ENCODE results near the gene CCDC88B.

The CCDC88B gene

GRCh38 chr11:64366751-64367150 is 26.7 kb downstream of the CCDC88B start:
- TF ChIP-seq TAF1 (IDR thresholded peaks at IDR 0.05; ENCODE audit: borderline replicate concordance, insufficient read depth, low read length) = no peak
- TF ChIP-seq SIN3A (IDR thresholded peaks at IDR 0.05; ENCODE audit: borderline replicate concordance, insufficient read depth, low read length) = no peak

DNA sequence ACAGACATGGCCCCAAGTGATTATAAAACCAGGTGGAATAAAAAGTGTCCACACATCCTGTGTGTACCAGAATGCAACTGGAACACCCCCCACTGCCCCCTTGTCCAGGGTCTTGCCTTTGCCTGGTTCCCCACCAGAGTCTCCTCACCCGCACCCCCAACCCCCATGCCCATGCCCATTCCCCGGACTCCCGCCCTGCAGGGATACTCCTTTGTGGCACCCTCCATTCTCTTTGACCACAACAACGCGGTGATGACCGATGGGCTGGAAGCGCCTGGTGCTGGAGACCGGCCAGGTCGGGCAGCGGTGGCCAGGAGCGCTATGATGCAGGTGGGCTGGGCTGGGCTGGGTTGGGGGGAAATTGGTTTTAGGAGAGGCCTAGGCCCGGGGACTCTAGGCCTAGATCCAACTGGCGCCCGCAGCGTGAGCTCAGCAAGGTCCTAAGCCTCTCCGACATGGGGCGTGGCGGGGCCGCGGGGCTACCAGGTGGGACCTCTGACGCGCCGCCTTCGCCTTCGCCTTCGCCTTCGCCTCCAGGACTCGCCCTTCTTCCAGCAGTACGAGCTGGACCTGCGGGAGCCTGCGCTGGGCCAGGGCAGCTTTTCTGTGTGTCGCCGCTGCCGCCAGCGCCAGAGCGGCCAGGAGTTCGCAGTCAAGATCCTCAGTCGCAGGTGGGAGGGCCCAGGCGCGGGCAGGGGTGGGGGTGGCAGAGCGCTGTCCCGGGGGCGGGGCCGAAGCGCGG is 28.1 kb downstream of the CCDC88B start:
- TF ChIP-seq SIN3A (IDR thresholded peaks at IDR 0.05; ENCODE audit: borderline replicate concordance, insufficient read depth, low read length) = no peak
- TF ChIP-seq FOXP2 (optimal IDR thresholded peaks at IDR 0.05; ENCODE audit: borderline replicate concordance, extremely low read depth, extremely low read length, insufficient read depth) = no peak
- no peak for TF ChIP-seq REST (IDR thresholded peaks at IDR 0.05; ENCODE audit: insufficient read depth in 1 of 2, low read depth in 2 of 2, low read length in 2 of 2)
- TF ChIP-seq TAF1 (IDR thresholded peaks at IDR 0.05; ENCODE audit: borderline replicate concordance, insufficient read depth, low read length) = no peak

DNA sequence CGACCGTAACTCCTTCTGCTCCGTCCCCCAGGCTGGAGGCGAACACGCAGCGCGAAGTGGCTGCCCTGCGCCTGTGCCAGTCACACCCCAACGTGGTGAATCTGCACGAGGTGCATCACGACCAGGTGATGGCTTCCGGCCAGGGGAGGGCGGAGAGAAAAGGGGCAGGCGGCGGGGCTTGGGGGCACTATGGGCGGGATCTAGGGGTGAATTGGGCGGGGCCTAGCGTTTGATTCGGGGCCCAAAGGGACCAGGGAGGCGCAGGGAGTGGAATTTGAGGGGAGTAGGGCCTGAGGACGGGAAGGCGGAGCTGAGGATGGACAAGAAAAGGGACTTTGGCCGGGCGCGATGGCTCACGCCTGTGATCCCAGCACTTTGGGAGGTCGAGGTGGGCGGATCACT is 28.7 kb downstream of the CCDC88B start:
- TF ChIP-seq REST (IDR thresholded peaks at IDR 0.05; ENCODE audit: insufficient read depth in 1 of 2, low read depth in 2 of 2, low read length in 2 of 2) = no peak
- TF ChIP-seq SIN3A (IDR thresholded peaks at IDR 0.05; ENCODE audit: borderline replicate concordance, insufficient read depth, low read length) = no peak
- TF ChIP-seq POLR2AphosphoS5 (IDR thresholded peaks at IDR 0.05; ENCODE audit: low read depth, low read length) = no peak
- no peak for TF ChIP-seq FOXP2 (optimal IDR thresholded peaks at IDR 0.05; ENCODE audit: borderline replicate concordance, extremely low read depth, extremely low read length, insufficient read depth)
- no peak for TF ChIP-seq TAF1 (IDR thresholded peaks at IDR 0.05; ENCODE audit: borderline replicate concordance, insufficient read depth, low read length)

DNA sequence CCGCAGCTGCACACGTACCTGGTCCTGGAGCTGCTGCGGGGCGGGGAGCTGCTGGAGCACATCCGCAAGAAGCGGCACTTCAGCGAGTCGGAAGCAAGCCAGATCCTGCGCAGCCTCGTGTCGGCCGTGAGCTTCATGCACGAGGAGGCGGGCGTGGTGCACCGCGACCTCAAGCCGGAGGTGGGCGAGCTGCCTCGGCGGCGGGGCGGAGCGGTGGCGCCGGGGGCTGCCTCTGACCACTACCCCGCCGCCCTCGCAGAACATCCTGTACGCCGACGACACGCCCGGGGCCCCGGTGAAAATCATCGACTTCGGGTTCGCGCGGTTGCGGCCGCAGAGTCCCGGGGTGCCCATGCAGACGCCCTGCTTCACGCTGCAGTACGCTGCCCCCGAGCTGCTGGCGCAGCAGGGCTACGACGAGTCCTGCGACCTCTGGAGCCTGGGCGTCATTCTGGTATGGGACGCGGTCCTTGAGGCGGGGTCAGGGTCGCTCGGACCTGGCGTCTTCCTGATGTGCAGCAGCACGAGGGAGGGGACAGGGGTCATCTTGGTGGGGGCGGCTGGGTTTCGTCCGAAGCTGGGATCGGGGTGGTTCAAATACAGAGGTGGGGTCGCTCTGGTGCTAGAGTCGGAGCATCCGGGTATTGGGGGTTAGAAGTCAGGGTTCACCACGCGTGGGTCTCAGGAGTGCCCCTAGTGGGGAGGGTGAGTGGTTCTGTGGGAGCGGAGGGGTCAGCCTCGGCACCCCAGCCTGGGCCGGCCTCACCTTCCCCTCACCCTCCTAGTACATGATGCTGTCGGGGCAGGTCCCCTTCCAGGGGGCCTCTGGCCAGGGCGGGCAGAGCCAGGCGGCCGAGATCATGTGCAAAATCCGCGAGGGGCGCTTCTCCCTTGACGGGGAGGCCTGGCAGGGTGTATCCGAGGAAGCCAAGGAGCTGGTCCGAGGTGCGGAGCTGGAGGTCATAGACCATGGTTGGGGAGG is 29.7 kb downstream of the CCDC88B start:
- TF ChIP-seq POLR2AphosphoS5 (IDR thresholded peaks at IDR 0.05; ENCODE audit: low read depth, low read length) = no peak

DNA sequence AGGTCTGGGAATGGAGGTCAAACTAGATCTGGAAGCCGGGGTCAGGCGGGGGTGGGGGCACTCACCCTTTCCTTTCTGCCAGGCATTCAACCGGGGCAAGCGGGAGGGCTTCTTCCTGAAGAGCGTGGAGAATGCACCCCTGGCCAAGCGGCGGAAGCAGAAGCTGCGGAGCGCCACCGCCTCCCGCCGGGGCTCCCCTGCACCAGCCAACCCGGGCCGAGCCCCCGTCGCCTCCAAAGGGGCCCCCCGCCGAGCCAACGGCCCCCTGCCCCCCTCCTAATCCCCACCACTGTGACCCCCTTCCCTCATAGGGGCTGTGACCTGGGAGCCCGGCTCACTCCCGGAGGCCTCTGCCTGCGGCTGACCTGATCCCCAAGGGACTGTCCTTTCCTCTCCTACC is 31.2 kb downstream of the CCDC88B start:
- TF ChIP-seq POLR2AphosphoS5 (IDR thresholded peaks at IDR 0.05; ENCODE audit: low read depth, low read length) (no peak), REST (IDR thresholded peaks at IDR 0.05; ENCODE audit: insufficient read depth in 1 of 2, low read depth in 2 of 2, low read length in 2 of 2) (no peak), TAF1 (IDR thresholded peaks at IDR 0.05; ENCODE audit: borderline replicate concordance, insufficient read depth, low read length) (no peak), FOXP2 (optimal IDR thresholded peaks at IDR 0.05; ENCODE audit: borderline replicate concordance, extremely low read depth, extremely low read length, insufficient read depth) (no peak), SIN3A (IDR thresholded peaks at IDR 0.05; ENCODE audit: borderline replicate concordance, insufficient read depth, low read length) (no peak)

GRCh38 chr11:64372021-64372420 is 32.0 kb downstream of the CCDC88B start:
- TF ChIP-seq TAF1 (IDR thresholded peaks at IDR 0.05; ENCODE audit: borderline replicate concordance, insufficient read depth, low read length) (no peak), POLR2AphosphoS5 (IDR thresholded peaks at IDR 0.05; ENCODE audit: low read depth, low read length) (no peak), REST (IDR thresholded peaks at IDR 0.05; ENCODE audit: insufficient read depth in 1 of 2, low read depth in 2 of 2, low read length in 2 of 2) (no peak), SIN3A (IDR thresholded peaks at IDR 0.05; ENCODE audit: borderline replicate concordance, insufficient read depth, low read length) (no peak), FOXP2 (optimal IDR thresholded peaks at IDR 0.05; ENCODE audit: borderline replicate concordance, extremely low read depth, extremely low read length, insufficient read depth) (no peak)

All from PFSK-1 (cell line).